Activated naive CD4-positive, alpha-beta T cell treated with anti-CD3 and anti-CD28 coated beads for 36 hours (primary cell): ENCODE measurements around the gene MEST. TPM values are rescaled to one million over a fixed set of nuclear protein-coding genes. Genes with fewer than 3 reads are reported as not detected.
"Not testable (repeated sequence)": the region's sequence is repeated elsewhere in the genome, so short reads cannot be mapped to it uniquely, and the experiment has no call there.

ENCODE experiments used
- CTCF ChIA-PET: fragments of 350-600 bp; sonication (Branson Sonifier 250); formaldehyde crosslinking; loops from one replicate; lab custom pipeline; 2021; ENCODE audit warnings: antibody characterized with exemption; lab: Charles Lee
- DNase-seq: peaks from one replicate; pipeline ENCODE4 v3.0.0-alpha.2; 2020
- H3K27ac Mint-ChIP-seq: one replicate; pipeline ENCODE4 v1.8.0; 2021; ENCODE audit warnings: mild to moderate bottlenecking, mixed read lengths
- H3K27me3 Mint-ChIP-seq: one replicate; pipeline ENCODE4 v1.8.0; 2021; ENCODE audit warnings: low read depth, mixed read lengths
- H3K36me3 Mint-ChIP-seq: one replicate; pipeline ENCODE4 v1.8.0; 2021; ENCODE audit warnings: low read depth, mixed read lengths
- H3K4me1 Mint-ChIP-seq: one replicate; pipeline ENCODE4 v1.8.0; 2021; ENCODE audit warnings: low read depth, mixed read lengths
- H3K4me3 Mint-ChIP-seq: one replicate; pipeline ENCODE4 v1.8.0; 2021; ENCODE audit warnings: mild to moderate bottlenecking, moderate library complexity, mixed read lengths
- H3K9me3 Mint-ChIP-seq: one replicate; pipeline ENCODE4 v1.8.0; 2021; ENCODE audit warnings: mixed read lengths
- intact Hi-C: fragments of 100-400 bp; cut with micrococcal nuclease; formaldehyde crosslinking; loops from one replicate; pipeline ENCODE4 v1.15.1; 2023
- total RNA-seq, 2 experiments: library from RNA; stranded (reverse); gene quantifications; one replicate each; pipeline ENCODE4 v1.2.3, GENCODE V29; 2021

MEST gene
- total RNA-seq, 2 experiments from 2014 or later, result 1.4 to 1.6 TPM

GRCh38 chr7:130505753-130506152 lies 13.9 kb downstream of the MEST start:
- Mint-ChIP-seq H3K27me3 (no peaks in the 10 kb centered on the region), H3K27ac (no peak overlapping the region), H3K36me3 (peaks cover 20% of the 10 kb centered on the region), H3K4me3 (no peak overlapping the region), H3K9me3 (no peaks in the 10 kb centered on the region), H3K4me1 (no peaks in the 10 kb centered on the region)
- CTCF ChIA-PET, result interaction anchor here (0.5 to 0.7 kb wide), 3 partner anchors 93 to 253 kb away, joined by 3 to 5 read pairs (median 3); no protein-coding TSS in a partner anchor
- intact Hi-C loops, result no loop called here
- no peak for DNase-seq

GRCh38 chr7:130506358-130506757 lies 14.5 kb downstream of the MEST start:
- no peak overlapping the region for H3K4me3 Mint-ChIP-seq
- H3K4me1 Mint-ChIP-seq, result no peaks in the 10 kb centered on the region
- intact Hi-C loops, result no loop called here
- peaks cover 20% of the 10 kb centered on the region for H3K36me3 Mint-ChIP-seq
- H3K27ac Mint-ChIP-seq, result no peak overlapping the region
- CTCF ChIA-PET, result interaction anchor here (0.5 to 0.7 kb wide), 2 partner anchors 92 to 112 kb away, joined by 3 to 5 read pairs; no protein-coding TSS in a partner anchor
- no peaks in the 10 kb centered on the region for H3K9me3 Mint-ChIP-seq
- H3K27me3 Mint-ChIP-seq, result no peaks in the 10 kb centered on the region
- DNase-seq, result no peak

GRCh38 chr7:130512038-130512437 lies 20.2 kb downstream of the MEST start:
- H3K27me3 Mint-ChIP-seq, CTCF ChIA-PET: not testable (repeated sequence)

GRCh38 chr7:130513447-130513846 lies 21.6 kb downstream of the MEST start:
- Mint-ChIP-seq H3K27ac (no peak overlapping the region), H3K4me1 (no peaks in the 10 kb centered on the region), H3K9me3 (no peaks in the 10 kb centered on the region), H3K27me3 (no peaks in the 10 kb centered on the region), H3K4me3 (no peak overlapping the region), H3K36me3 (peaks cover under 1% of the 10 kb centered on the region)
- no peak for DNase-seq
- CTCF ChIA-PET, result no interaction called here
- intact Hi-C loops, result no loop called here

More at GRCh38 chr7:130512038-130512437, 20.2 kb downstream of the MEST start:
- H3K36me3 Mint-ChIP-seq, H3K4me1 Mint-ChIP-seq, H3K9me3 Mint-ChIP-seq, intact Hi-C loops, H3K4me3 Mint-ChIP-seq, H3K27ac Mint-ChIP-seq, DNase-seq: not testable (repeated sequence)

- Mint-ChIP-seq H3K9me3 (no peaks in the 10 kb centered on the region), H3K27ac (no peak overlapping the region), H3K36me3 (no peaks in the 10 kb centered on the region), H3K4me3 (no peak overlapping the region), H3K27me3 (no peaks in the 10 kb centered on the region), H3K4me1 (no peaks in the 10 kb centered on the region)
- intact Hi-C loops, result no loop called here
- DNase-seq, result no peak
- CTCF ChIA-PET, result no interaction called here
Measured at GRCh38 chr7:130515315-130516040, 23.6 kb downstream of the MEST start.

- H3K36me3 Mint-ChIP-seq, result no peaks in the 10 kb centered on the region
- DNase-seq, result no peak
- no peak overlapping the region for H3K4me3 Mint-ChIP-seq
- no peak overlapping the region for H3K27ac Mint-ChIP-seq
- CTCF ChIA-PET, result no interaction called here
- intact Hi-C loops, result no loop called here
- no peaks in the 10 kb centered on the region for H3K4me1 Mint-ChIP-seq
- no peaks in the 10 kb centered on the region for H3K9me3 Mint-ChIP-seq
- H3K27me3 Mint-ChIP-seq, result no peaks in the 10 kb centered on the region
Measured at GRCh38 chr7:130521258-130521951, 29.5 kb downstream of the MEST start.

GRCh38 chr7:130523519-130524125 lies 31.7 kb downstream of the MEST start:
- H3K36me3 Mint-ChIP-seq, H3K4me3 Mint-ChIP-seq, CTCF ChIA-PET, H3K27ac Mint-ChIP-seq, DNase-seq, H3K4me1 Mint-ChIP-seq, H3K27me3 Mint-ChIP-seq, H3K9me3 Mint-ChIP-seq, intact Hi-C loops: not testable (repeated sequence)

- H3K27ac Mint-ChIP-seq, result no peak overlapping the region
- CTCF ChIA-PET, result no interaction called here
- no peaks in the 10 kb centered on the region for H3K27me3 Mint-ChIP-seq
- intact Hi-C loops, result no loop called here
- no peaks in the 10 kb centered on the region for H3K9me3 Mint-ChIP-seq
- H3K4me1 Mint-ChIP-seq, result peaks cover 3% of the 10 kb centered on the region
- peaks cover 4% of the 10 kb centered on the region for H3K36me3 Mint-ChIP-seq
- no peak for DNase-seq
- no peak overlapping the region for H3K4me3 Mint-ChIP-seq
Measured at GRCh38 chr7:130524628-130525027, 32.7 kb downstream of the MEST start.

- H3K4me3 Mint-ChIP-seq, DNase-seq, H3K27ac Mint-ChIP-seq, H3K4me1 Mint-ChIP-seq, H3K27me3 Mint-ChIP-seq, intact Hi-C loops, H3K9me3 Mint-ChIP-seq, CTCF ChIA-PET: not testable (repeated sequence)
- peaks cover 11% of the 10 kb centered on the region for H3K36me3 Mint-ChIP-seq
Measured at GRCh38 chr7:130527752-130528355, 36.0 kb downstream of the MEST start.

GRCh38 chr7:130529417-130529816 lies 37.5 kb downstream of the MEST start:
- CTCF ChIA-PET, result no interaction called here
- intact Hi-C loops, result no loop called here
- H3K27ac Mint-ChIP-seq, result no peak overlapping the region
- no peaks in the 10 kb centered on the region for H3K9me3 Mint-ChIP-seq
- peaks cover 11% of the 10 kb centered on the region for H3K36me3 Mint-ChIP-seq
- no peaks in the 10 kb centered on the region for H3K27me3 Mint-ChIP-seq
- H3K4me1 Mint-ChIP-seq, result peaks cover 3% of the 10 kb centered on the region
- no peak overlapping the region for H3K4me3 Mint-ChIP-seq
- DNase-seq, result no peak

GRCh38 chr7:130537894-130538293 lies 46.0 kb downstream of the MEST start:
- H3K9me3 Mint-ChIP-seq, DNase-seq, H3K36me3 Mint-ChIP-seq, H3K4me1 Mint-ChIP-seq, H3K27ac Mint-ChIP-seq, H3K4me3 Mint-ChIP-seq, intact Hi-C loops, H3K27me3 Mint-ChIP-seq: not testable (repeated sequence)
- CTCF ChIA-PET, result interaction anchor here (1.0 kb wide), 1 partner anchor 16 kb away, joined by 3 read pairs; no protein-coding TSS in a partner anchor

- H3K36me3 Mint-ChIP-seq, intact Hi-C loops, H3K4me3 Mint-ChIP-seq, H3K9me3 Mint-ChIP-seq, DNase-seq, H3K4me1 Mint-ChIP-seq, H3K27me3 Mint-ChIP-seq, CTCF ChIA-PET, H3K27ac Mint-ChIP-seq: not testable (repeated sequence)
Measured at GRCh38 chr7:130541287-130541686, 49.4 kb downstream of the MEST start.
